Lung microvascular endothelial cell (primary cell): Measurements from ENCODE around the gene PDE6B. TPM values are rescaled to one million over a fixed set of nuclear protein-coding genes. Genes with fewer than 3 reads are reported as not detected.
"Not testable (repeated sequence)": the region's sequence is repeated elsewhere in the genome, so short reads cannot be mapped to it uniquely, and the experiment has no call there.

Source experiments
- DNase-seq, 2 donors: peaks; one replicate each; pipeline versions ENCODE4 v3.0.0 to v3.0.0-alpha.2; 2010; ENCODE audit warnings: low read depth in 2 of 2
- total RNA-seq: library from RNA; depleted of rRNA; stranded (reverse); fragments of >200 nt; gene quantifications from 2 replicates; pipeline ENCODE4 v1.2.1, GENCODE V29; 2014

PDE6B gene
- total RNA-seq, 1 donor from 2014 or later: 7.5 TPM

- DNase-seq: not testable (repeated sequence)
Measured at GRCh38 chr4:669806-670559, 44.6 kb downstream of the PDE6B start.

- no peak for DNase-seq
Measured at GRCh38 chr4:671769-672168, 46.4 kb downstream of the PDE6B start.

GRCh38 chr4:673349-674091, 48.1 kb downstream of the PDE6B start:
- peak; percentile 33 to 47 for DNase-seq

GRCh38 chr4:674172-675035, 49.0 kb downstream of the PDE6B start, which contains the start of the genes ATP5ME and MYL5:
TSS of gene ATP5ME (minus strand) at chr4:674276. CDS start at chr4:674247, 29 bp downstream.
TSS of gene MYL5 (plus strand) at chr4:674542. CDS start at chr4:678027, 3,485 bp downstream.
- peak; percentile 96 to 97 for DNase-seq

GRCh38 chr4:675036-675882, 49.9 kb downstream of the PDE6B start:
- no peak for DNase-seq

GRCh38 chr4:675980-676870, 50.9 kb downstream of the PDE6B start:
- no peak for DNase-seq

- DNase-seq: no peak
Measured at GRCh38 chr4:676871-677235, 51.5 kb downstream of the PDE6B start.

- DNase-seq: no peak
Measured at GRCh38 chr4:677431-678293, 52.3 kb downstream of the PDE6B start.

- DNase-seq: no peak
Measured at GRCh38 chr4:678331-679103, 53.1 kb downstream of the PDE6B start.

GRCh38 chr4:679104-679481, 53.7 kb downstream of the PDE6B start:
- DNase-seq: no peak

- DNase-seq: no peak
Measured at GRCh38 chr4:679629-680028, 54.3 kb downstream of the PDE6B start.

GRCh38 chr4:680091-680490, 54.7 kb downstream of the PDE6B start:
- DNase-seq: no peak

- no peak for DNase-seq
Measured at GRCh38 chr4:680551-680927, 55.2 kb downstream of the PDE6B start.

GRCh38 chr4:680928-681645, 55.7 kb downstream of the PDE6B start:
- DNase-seq: peak; percentile 25 to 48

- no peak for DNase-seq
Measured at GRCh38 chr4:681736-682451, 56.5 kb downstream of the PDE6B start.

GRCh38 chr4:682490-683172, 57.3 kb downstream of the PDE6B start:
- DNase-seq: no peak
